KMS-11 (cell line): ENCODE data around the gene ATP5MG.

ENCODE experiments used
- H2AFZ ChIP-seq: fragments of 200-600 bp; sonication (generic); 2 replicates; pipeline ENCODE4 v1.6.1; 2016; ENCODE audit warnings: antibody characterized with exemption, mixed run types, low read depth
- H3K27ac ChIP-seq: fragments of 200-600 bp; sonication (generic); 2 replicates; pipeline ENCODE4 v1.6.1; 2016; ENCODE audit warnings: mild to moderate bottlenecking, mixed run types
- H3K27me3 ChIP-seq: fragments of 200-600 bp; sonication (generic); 2 replicates; pipeline ENCODE4 v1.6.1; 2017; ENCODE audit warnings: mild to moderate bottlenecking, low read depth, mixed run types, moderate library complexity; ENCODE audit not compliant: insufficient read depth
- H3K36me3 ChIP-seq: fragments of 200-600 bp; sonication (generic); 2 replicates; pipeline ENCODE4 v1.6.1; 2017; ENCODE audit warnings: mild to moderate bottlenecking, mixed run types; ENCODE audit not compliant: insufficient read depth
- H3K4me1 ChIP-seq: fragments of 200-600 bp; sonication (generic); 2 replicates; pipeline ENCODE4 v1.6.1; 2016; ENCODE audit warnings: mild to moderate bottlenecking, low read depth, mixed run types; ENCODE audit not compliant: poor library complexity, severe bottlenecking
- H3K4me2 ChIP-seq: fragments of 200-600 bp; sonication (generic); 2 replicates; pipeline ENCODE4 v1.7.0; 2016; ENCODE audit warnings: mild to moderate bottlenecking, mixed run types
- H3K4me3 ChIP-seq: fragments of 200-600 bp; sonication (generic); IDR thresholded peaks from 2 replicates; pipeline ENCODE4 v1.6.1; 2017; ENCODE audit warnings: low read depth, low read length, mixed read lengths; ENCODE audit not compliant: insufficient read depth
- H3K79me2 ChIP-seq: fragments of 200-600 bp; sonication (generic); 2 replicates; pipeline ENCODE4 v1.6.1; 2016; ENCODE audit warnings: low read depth, mixed run types; ENCODE audit not compliant: insufficient read depth
- H3K9ac ChIP-seq: fragments of 200-600 bp; sonication (generic); 2 replicates; pipeline ENCODE4 v1.6.1; 2016; ENCODE audit warnings: mild to moderate bottlenecking, mixed run types
- H4K20me1 ChIP-seq: fragments of 200-600 bp; sonication (generic); 2 replicates; pipeline ENCODE4 v1.6.1; 2016; ENCODE audit warnings: mild to moderate bottlenecking, mixed run types; ENCODE audit not compliant: insufficient read depth
- CTCF ChIP-seq: fragments of 200-600 bp; sonication (generic); conservative IDR thresholded peaks from 2 replicates; pipeline ENCODE4 v1.6.1; 2017; ENCODE audit warnings: low read depth, mild to moderate bottlenecking, antibody characterized with exemption, low read length, moderate library complexity, mixed read lengths

The ATP5MG gene

GRCh38 chr11:118438314-118438931 is 37.0 kb downstream of the ATP5MG start:
- Histone ChIP-seq H3K27me3 (no peaks in the 10 kb centered on the region), H3K36me3 (no peaks in the 10 kb centered on the region), H3K4me1 (peaks cover 50% of the 10 kb centered on the region), H3K4me2 (peak overlapping the region; percentile 90), H3K9ac (peak overlapping the region; percentile 12; the same call in 1 of the 2 replicates), H2AFZ (no peak overlapping the region), H3K4me3 (no peak overlapping the region), H3K27ac (peak overlapping the region; percentile 49), H4K20me1 (peaks cover 11% of the 10 kb centered on the region), H3K79me2 (peaks cover 67% of the 10 kb centered on the region)
- no peak for TF ChIP-seq CTCF

- H3K27ac ChIP-seq = no peak overlapping the region; the same call in 1 of the 2 replicates
- peaks cover 11% of the 10 kb centered on the region for H4K20me1 ChIP-seq
- peaks cover 79% of the 10 kb centered on the region for H3K79me2 ChIP-seq
- H3K36me3 ChIP-seq = no peaks in the 10 kb centered on the region
- peak overlapping the region; percentile 5; the same call in 1 of the 2 replicates for H3K9ac ChIP-seq
- no peak overlapping the region for H2AFZ ChIP-seq
- peak overlapping the region; percentile 90; the same call in 1 of the 2 replicates for H3K4me2 ChIP-seq
- no peaks in the 10 kb centered on the region for H3K27me3 ChIP-seq
- no peak overlapping the region for H3K4me3 ChIP-seq
- no peak for TF ChIP-seq CTCF
- H3K4me1 ChIP-seq = peaks cover 58% of the 10 kb centered on the region
Observed at GRCh38 chr11:118439646-118440045, 38.2 kb downstream of the ATP5MG start.

GRCh38 chr11:118441770-118442275 is 40.4 kb downstream of the ATP5MG start:
- Histone ChIP-seq H3K9ac (no peak overlapping the region), H3K4me2 (peak overlapping the region; percentile 13; the same call in 1 of the 2 replicates), H3K27me3 (no peaks in the 10 kb centered on the region), H3K79me2 (peaks cover 98% of the 10 kb centered on the region), H3K27ac (no peak overlapping the region), H2AFZ (no peak overlapping the region), H3K36me3 (no peaks in the 10 kb centered on the region), H3K4me1 (peaks cover 77% of the 10 kb centered on the region), H3K4me3 (no peak overlapping the region), H4K20me1 (peaks cover 11% of the 10 kb centered on the region)
- TF ChIP-seq CTCF = no peak

- TF ChIP-seq CTCF = no peak
- H3K4me1 ChIP-seq = peaks cover 82% of the 10 kb centered on the region
Observed at GRCh38 chr11:118442301-118442700, 40.9 kb downstream of the ATP5MG start.

More at GRCh38 chr11:118442301-118442700, 40.9 kb downstream of the ATP5MG start:
- Histone ChIP-seq H4K20me1 (peaks cover 11% of the 10 kb centered on the region), H3K27me3 (no peaks in the 10 kb centered on the region), H3K4me3 (no peak overlapping the region), H3K4me2 (peak overlapping the region; percentile 13; the same call in 1 of the 2 replicates), H3K79me2 (peaks cover 98% of the 10 kb centered on the region), H2AFZ (no peak overlapping the region), H3K36me3 (no peaks in the 10 kb centered on the region), H3K27ac (no peak overlapping the region), H3K9ac (no peak overlapping the region)
